ENCODE results near the gene FRK. TPM values are rescaled to one million over a fixed set of nuclear protein-coding genes. Genes with fewer than 3 reads are reported as not detected.

FRK gene
- polyA plus RNA-seq, 3 donors = not detected

GRCh38 chr6:116050737-116051136, 10.0 kb downstream of the FRK start:
- no peak for DNase-seq
- no peak overlapping the region for H3K4me3 ChIP-seq (replicated peaks in 1 of 3; ENCODE audit: low read depth in 2 of 3, low read length in 3 of 3)
- no peak overlapping the region for H3K27ac Mint-ChIP-seq
- H4K20me1 ChIP-seq (ENCODE audit: insufficient read depth, low read length) = no peaks in the 10 kb centered on the region
- H3K9me3 Mint-ChIP-seq = peaks cover 0 to 3% (median 0%) of the 10 kb centered on the region in 7 donors
- H3K4me3 Mint-ChIP-seq = no peak overlapping the region
- H3K4me1 Mint-ChIP-seq = no peaks in the 10 kb centered on the region
- no CpG with 5 or more reads among the region's 1 CpG for WGBS (ENCODE audit: insufficient coverage)
- H3K79me2 ChIP-seq (ENCODE audit: insufficient read depth, low read length) = no peaks in the 10 kb centered on the region
- no peaks in the 10 kb centered on the region for H3K9me3 ChIP-seq (replicated peaks in 1 of 2; ENCODE audit: control insufficient read depth in 1 of 2, insufficient read depth in 1 of 2, low read length in 2 of 2)
- no peaks in the 10 kb centered on the region for H3K4me1 ChIP-seq (ENCODE audit: control insufficient read depth in 1 of 2, insufficient read depth in 2 of 2, low read length in 2 of 2)
- no peak for TF ChIP-seq CTCF (IDR thresholded peaks at IDR 0.05)
- H3K4me2 ChIP-seq (replicated peaks; ENCODE audit: extremely low read depth, low read length, poor library complexity, severe bottlenecking) = no peak overlapping the region
- H2AFZ ChIP-seq (ENCODE audit: insufficient read depth, low read depth, low read length, poor library complexity, severe bottlenecking) = no peak overlapping the region
- no peak overlapping the region for H3K27ac ChIP-seq (ENCODE audit: low read depth in 1 of 2, low read length in 2 of 2)
- no peaks in the 10 kb centered on the region for H3K36me3 ChIP-seq (replicated peaks in 1 of 2; ENCODE audit: control insufficient read depth in 1 of 2, insufficient read depth in 2 of 2, low read length in 2 of 2)
- intact Hi-C loops (cut with micrococcal nuclease) = no loop called here
- no peaks in the 10 kb centered on the region for H3K27me3 ChIP-seq (ENCODE audit: control insufficient read depth in 2 of 2, insufficient read depth in 2 of 2, low read length in 2 of 2)
- H3K9ac ChIP-seq (ENCODE audit: insufficient read depth, low read length, poor library complexity, severe bottlenecking) = no peak overlapping the region
- no peaks in the 10 kb centered on the region for H3K36me3 Mint-ChIP-seq
- H3K27me3 Mint-ChIP-seq (ENCODE audit: low read depth in 3 of 3) = peaks cover 2 to 4% (median 3%) of the 10 kb centered on the region in 3 donors

GRCh38 chr6:116049321-116049720, 11.4 kb downstream of the FRK start:
- no peaks in the 10 kb centered on the region for H3K79me2 ChIP-seq (ENCODE audit: insufficient read depth, low read length)
- no CpG with 5 or more reads among the region's 1 CpG for WGBS (ENCODE audit: insufficient coverage)
- no peak for TF ChIP-seq CTCF (IDR thresholded peaks at IDR 0.05)
- H2AFZ ChIP-seq (ENCODE audit: insufficient read depth, low read depth, low read length, poor library complexity, severe bottlenecking) = no peak overlapping the region
- Mint-ChIP-seq H3K36me3 (no peaks in the 10 kb centered on the region), H3K27ac (no peak overlapping the region), H3K9me3 (peaks cover 0 to 5% (median 2%) of the 10 kb centered on the region in 7 donors), H3K4me1 (no peaks in the 10 kb centered on the region), H3K4me3 (no peak overlapping the region), H3K27me3 (ENCODE audit: low read depth in 3 of 3) (peaks cover 2 to 5% (median 4%) of the 10 kb centered on the region in 3 donors)
- no peaks in the 10 kb centered on the region for H3K36me3 ChIP-seq (replicated peaks in 1 of 2; ENCODE audit: control insufficient read depth in 1 of 2, insufficient read depth in 2 of 2, low read length in 2 of 2)
- no peak for DNase-seq
- no peak overlapping the region for H3K27ac ChIP-seq (ENCODE audit: low read depth in 1 of 2, low read length in 2 of 2)
- H3K4me1 ChIP-seq (ENCODE audit: control insufficient read depth in 1 of 2, insufficient read depth in 2 of 2, low read length in 2 of 2) = no peaks in the 10 kb centered on the region
- H4K20me1 ChIP-seq (ENCODE audit: insufficient read depth, low read length) = no peaks in the 10 kb centered on the region
- H3K9me3 ChIP-seq (replicated peaks in 1 of 2; ENCODE audit: control insufficient read depth in 1 of 2, insufficient read depth in 1 of 2, low read length in 2 of 2) = no peaks in the 10 kb centered on the region
- H3K4me3 ChIP-seq (replicated peaks in 1 of 3; ENCODE audit: low read depth in 2 of 3, low read length in 3 of 3) = no peak overlapping the region
- intact Hi-C loops (cut with micrococcal nuclease) = no loop called here
- H3K4me2 ChIP-seq (replicated peaks; ENCODE audit: extremely low read depth, low read length, poor library complexity, severe bottlenecking) = no peak overlapping the region
- no peak overlapping the region for H3K9ac ChIP-seq (ENCODE audit: insufficient read depth, low read length, poor library complexity, severe bottlenecking)
- H3K27me3 ChIP-seq (ENCODE audit: control insufficient read depth in 2 of 2, insufficient read depth in 2 of 2, low read length in 2 of 2) = no peaks in the 10 kb centered on the region
